ENCODE results near the gene STUB1. TPM values are rescaled to one million over a fixed set of nuclear protein-coding genes. Genes with fewer than 3 reads are reported as not detected.

Gene STUB1
- polyA plus RNA-seq, 2 of the 4 experiments (the other 2 are of a cell fraction): 60.6 to 93.5 TPM

DNA sequence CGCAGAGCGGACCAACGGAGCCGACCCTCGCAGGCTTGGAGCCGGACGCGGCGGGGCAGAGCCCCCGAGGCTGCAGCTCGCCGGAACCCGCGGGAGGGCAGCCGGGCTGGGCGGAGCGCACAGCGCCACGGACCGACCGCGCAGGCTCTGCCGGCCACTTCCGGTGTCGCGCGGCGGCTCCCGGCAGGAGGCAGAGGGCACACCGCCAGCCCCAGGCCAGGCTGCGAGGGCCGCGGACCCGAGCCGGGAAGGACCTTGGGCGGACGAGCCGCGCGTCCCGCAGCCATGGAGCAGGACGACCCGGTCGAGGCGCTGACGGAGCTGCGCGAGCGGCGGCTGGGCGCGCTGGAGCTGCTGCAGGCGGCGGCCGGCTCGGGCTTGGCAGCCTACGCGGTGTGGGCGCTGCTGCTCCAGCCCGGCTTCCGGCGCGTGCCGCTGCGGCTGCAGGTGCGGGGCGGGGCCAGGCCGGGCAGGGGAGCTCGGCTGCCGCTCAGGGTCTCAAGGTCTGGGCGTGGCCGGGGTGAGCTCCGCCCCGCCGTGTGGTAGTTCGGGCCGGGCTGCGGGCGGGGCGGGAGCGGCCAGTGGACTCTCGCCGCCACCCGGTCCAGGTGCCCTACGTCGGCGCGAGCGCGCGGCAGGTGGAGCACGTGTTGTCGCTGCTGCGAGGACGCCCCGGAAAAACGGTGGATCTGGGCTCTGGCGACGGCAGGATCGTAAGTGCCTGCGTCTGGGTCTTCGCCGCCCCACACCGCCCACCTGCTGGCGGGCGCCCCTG lies 41.0 kb downstream of the STUB1 start, which contains the start of gene ANTKMT (continued):
- TF ChIP-seq HOXA7 (CRISPR knock-in tag; IDR thresholded peaks at IDR 0.05) (no peak), CEBPB (IDR thresholded peaks at IDR 0.05) (no peak), CBX8 (IDR thresholded peaks at IDR 0.05) (no peak), ELK1 (IDR thresholded peaks at IDR 0.05; ENCODE audit: low read depth, low read length) (0 out of 2 replicates have a peak, but pooled peaks have one; percentile 4), MYC (IDR thresholded peaks at IDR 0.05; ENCODE audit: borderline replicate concordance, low read length) (no peak; the same call in 1 of the 2 replicates), FOXS1 (CRISPR knock-in tag; IDR thresholded peaks at IDR 0.05) (no peak), BHLHE40 (IDR thresholded peaks at IDR 0.05; ENCODE audit: low read depth, low read length) (no peak; the same call in 1 of the 2 replicates), CTCF (IDR thresholded peaks at IDR 0.05) (no peak), RCOR1 (IDR thresholded peaks at IDR 0.05; ENCODE audit: low read depth, low read length) (no peak), CHD2 (IDR thresholded peaks at IDR 0.05; ENCODE audit: low read length, partially characterized antibody) (no peak), HDAC2 (IDR thresholded peaks at IDR 0.05) (no peak), GATA3 (IDR thresholded peaks at IDR 0.05; ENCODE audit: borderline replicate concordance) (peak; percentile 47), MAZ (IDR thresholded peaks at IDR 0.05; ENCODE audit: borderline replicate concordance, low read depth, low read length) (no peak), HEYL (CRISPR knock-in tag; IDR thresholded peaks at IDR 0.05) (no peak), RNF2 (IDR thresholded peaks at IDR 0.05; ENCODE audit: borderline replicate concordance, low read depth) (no peak), FOSB (CRISPR knock-in tag; IDR thresholded peaks at IDR 0.05) (no peak), SREBF2 (IDR thresholded peaks at IDR 0.05) (no peak)
- TF ChIP-seq, protein P1, sequence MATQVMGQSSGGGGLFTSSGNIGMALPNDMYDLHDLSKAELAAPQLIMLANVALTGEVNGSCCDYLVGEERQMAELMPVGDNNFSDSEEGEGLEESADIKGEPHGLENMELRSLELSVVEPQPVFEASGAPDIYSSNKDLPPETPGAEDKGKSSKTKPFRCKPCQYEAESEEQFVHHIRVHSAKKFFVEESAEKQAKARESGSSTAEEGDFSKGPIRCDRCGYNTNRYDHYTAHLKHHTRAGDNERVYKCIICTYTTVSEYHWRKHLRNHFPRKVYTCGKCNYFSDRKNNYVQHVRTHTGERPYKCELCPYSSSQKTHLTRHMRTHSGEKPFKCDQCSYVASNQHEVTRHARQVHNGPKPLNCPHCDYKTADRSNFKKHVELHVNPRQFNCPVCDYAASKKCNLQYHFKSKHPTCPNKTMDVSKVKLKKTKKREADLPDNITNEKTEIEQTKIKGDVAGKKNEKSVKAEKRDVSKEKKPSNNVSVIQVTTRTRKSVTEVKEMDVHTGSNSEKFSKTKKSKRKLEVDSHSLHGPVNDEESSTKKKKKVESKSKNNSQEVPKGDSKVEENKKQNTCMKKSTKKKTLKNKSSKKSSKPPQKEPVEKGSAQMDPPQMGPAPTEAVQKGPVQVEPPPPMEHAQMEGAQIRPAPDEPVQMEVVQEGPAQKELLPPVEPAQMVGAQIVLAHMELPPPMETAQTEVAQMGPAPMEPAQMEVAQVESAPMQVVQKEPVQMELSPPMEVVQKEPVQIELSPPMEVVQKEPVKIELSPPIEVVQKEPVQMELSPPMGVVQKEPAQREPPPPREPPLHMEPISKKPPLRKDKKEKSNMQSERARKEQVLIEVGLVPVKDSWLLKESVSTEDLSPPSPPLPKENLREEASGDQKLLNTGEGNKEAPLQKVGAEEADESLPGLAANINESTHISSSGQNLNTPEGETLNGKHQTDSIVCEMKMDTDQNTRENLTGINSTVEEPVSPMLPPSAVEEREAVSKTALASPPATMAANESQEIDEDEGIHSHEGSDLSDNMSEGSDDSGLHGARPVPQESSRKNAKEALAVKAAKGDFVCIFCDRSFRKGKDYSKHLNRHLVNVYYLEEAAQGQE (IDR thresholded peaks at IDR 0.05): no peak
- TF ChIP-seq, protein P2, sequence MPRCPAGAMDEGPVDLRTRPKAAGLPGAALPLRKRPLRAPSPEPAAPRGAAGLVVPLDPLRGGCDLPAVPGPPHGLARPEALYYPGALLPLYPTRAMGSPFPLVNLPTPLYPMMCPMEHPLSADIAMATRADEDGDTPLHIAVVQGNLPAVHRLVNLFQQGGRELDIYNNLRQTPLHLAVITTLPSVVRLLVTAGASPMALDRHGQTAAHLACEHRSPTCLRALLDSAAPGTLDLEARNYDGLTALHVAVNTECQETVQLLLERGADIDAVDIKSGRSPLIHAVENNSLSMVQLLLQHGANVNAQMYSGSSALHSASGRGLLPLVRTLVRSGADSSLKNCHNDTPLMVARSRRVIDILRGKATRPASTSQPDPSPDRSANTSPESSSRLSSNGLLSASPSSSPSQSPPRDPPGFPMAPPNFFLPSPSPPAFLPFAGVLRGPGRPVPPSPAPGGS (IDR thresholded peaks at IDR 0.05): peak; percentile 88; the same call in 2 of the 3 replicates
- TF ChIP-seq, protein P3, sequence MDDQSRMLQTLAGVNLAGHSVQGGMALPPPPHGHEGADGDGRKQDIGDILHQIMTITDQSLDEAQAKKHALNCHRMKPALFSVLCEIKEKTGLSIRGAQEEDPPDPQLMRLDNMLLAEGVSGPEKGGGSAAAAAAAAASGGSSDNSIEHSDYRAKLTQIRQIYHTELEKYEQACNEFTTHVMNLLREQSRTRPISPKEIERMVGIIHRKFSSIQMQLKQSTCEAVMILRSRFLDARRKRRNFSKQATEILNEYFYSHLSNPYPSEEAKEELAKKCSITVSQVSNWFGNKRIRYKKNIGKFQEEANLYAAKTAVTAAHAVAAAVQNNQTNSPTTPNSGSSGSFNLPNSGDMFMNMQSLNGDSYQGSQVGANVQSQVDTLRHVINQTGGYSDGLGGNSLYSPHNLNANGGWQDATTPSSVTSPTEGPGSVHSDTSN (IDR thresholded peaks at IDR 0.05): peak; percentile 52; the same call in 1 of the 2 replicates
- TF ChIP-seq, protein P4, sequence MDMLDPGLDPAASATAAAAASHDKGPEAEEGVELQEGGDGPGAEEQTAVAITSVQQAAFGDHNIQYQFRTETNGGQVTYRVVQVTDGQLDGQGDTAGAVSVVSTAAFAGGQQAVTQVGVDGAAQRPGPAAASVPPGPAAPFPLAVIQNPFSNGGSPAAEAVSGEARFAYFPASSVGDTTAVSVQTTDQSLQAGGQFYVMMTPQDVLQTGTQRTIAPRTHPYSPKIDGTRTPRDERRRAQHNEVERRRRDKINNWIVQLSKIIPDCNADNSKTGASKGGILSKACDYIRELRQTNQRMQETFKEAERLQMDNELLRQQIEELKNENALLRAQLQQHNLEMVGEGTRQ (IDR thresholded peaks at IDR 0.05): no peak
